Panc1 (cell line): ENCODE data around the gene DCTPP1. TPM values are rescaled to one million over a fixed set of nuclear protein-coding genes. Genes with fewer than 3 reads are reported as not detected.

ENCODE experiments used
- ATAC-seq: fragments of 200-7000 bp; cut with Tn5 transposase; 2 replicates; pipeline ENCODE4 v1.9.1; 2020; ENCODE audit warnings: mild to moderate bottlenecking, moderate library complexity
- BruUV-seq: library from RNA; stranded (reverse); fragments of 400-500 nt; replicated peaks from 2 replicates; lab custom pipeline; 2021; lab: Mats Ljungman, UMichigan
- CTCF ChIA-PET: fragments of 300-600 bp; sonication (Branson Sonifier 250); formaldehyde crosslinking; loops from one replicate; lab custom pipeline; 2022; ENCODE audit warnings: antibody characterized with exemption; lab: Charles Lee
- POLR2A ChIA-PET: fragments of 300-600 bp; sonication (Branson Sonifier 250); formaldehyde crosslinking; loops from one replicate; lab custom pipeline; 2022; ENCODE audit warnings: antibody characterized with exemption; lab: Charles Lee
- DNase-seq: peaks from one replicate; pipeline ENCODE4 v3.0.0-alpha.2; 2010; ENCODE audit warnings: low read depth, low spot score
- H3K27ac ChIP-seq: 2 replicates; pipeline ENCODE4 v1.5.1; 2011; ENCODE audit warnings: mild to moderate bottlenecking, low read length, inconsistent platforms
- H3K27me3 ChIP-seq: fragments of 200-500 bp; sonication (Bioruptor generic); 2 replicates; pipeline ENCODE4 v1.6.0; 2014; ENCODE audit warnings: low read length, inconsistent platforms; ENCODE audit not compliant: control insufficient read depth, insufficient read depth
- H3K36me3 ChIP-seq: fragments of 200-500 bp; sonication (Bioruptor generic); 2 replicates; pipeline ENCODE4 v1.5.1; 2014; ENCODE audit warnings: inconsistent platforms, mild to moderate bottlenecking, low read length, moderate library complexity; ENCODE audit not compliant: control insufficient read depth, insufficient read depth
- H3K4me1 ChIP-seq: 2 replicates; pipeline ENCODE4 v1.5.1; 2011; ENCODE audit warnings: inconsistent platforms, mild to moderate bottlenecking, low read length, moderate library complexity; ENCODE audit not compliant: control insufficient read depth, insufficient read depth
- H3K4me3 ChIP-seq, 2 experiments: 2 replicates each; pipeline ENCODE4 v1.5.1; 2011 to 2012; ENCODE audit warnings: low read depth in 2 of 2, low read length in 2 of 2, mild to moderate bottlenecking in 2 of 2, inconsistent platforms in 1 of 2, moderate library complexity in 1 of 2
- H3K9me3 ChIP-seq: fragments of 200-500 bp; sonication (Bioruptor generic); 2 replicates; pipeline ENCODE4 v1.5.1; 2014; ENCODE audit warnings: low read depth, mild to moderate bottlenecking, inconsistent platforms, low read length, moderate library complexity; ENCODE audit not compliant: control insufficient read depth, insufficient read depth
- POLR2AphosphoS5 ChIP-seq: IDR thresholded peaks from 2 replicates; pipeline ENCODE4 v1.6.1; 2012; ENCODE audit warnings: mild to moderate bottlenecking, low read depth, low read length, moderate library complexity
- SIN3A ChIP-seq: IDR thresholded peaks from 2 replicates; pipeline ENCODE4 v1.6.1; 2012; ENCODE audit warnings: low read depth, mild to moderate bottlenecking, low read length, moderate library complexity, borderline replicate concordance; ENCODE audit not compliant: insufficient read depth
- TCF7L2 ChIP-seq: IDR thresholded peaks from 2 replicates; pipeline ENCODE4 v1.6.1; 2011; ENCODE audit warnings: mild to moderate bottlenecking, low read depth, low read length, inconsistent platforms
- in situ Hi-C: cut with HindIII; loops from 2 replicates; pipeline ENCODE4 v1.10.0; 2016; ENCODE audit warnings: low sequenced_read_pairs, low pct_unique_long_range_greater_than_20kb
- intact Hi-C: fragments of 100-400 bp; cut with micrococcal nuclease; formaldehyde crosslinking; loops from one replicate; pipeline ENCODE4 v1.10.0; 2022; ENCODE audit not compliant: unreplicated experiment
- total RNA-seq: library from RNA; stranded (reverse); gene quantifications from one replicate; pipeline ENCODE4 v1.2.1, GENCODE V29; 2021; ENCODE audit not compliant: unreplicated experiment
- TF ChIP-seq, protein P1 (sequence below), 2 experiments: IDR thresholded peaks; 2 replicates each; pipeline ENCODE4 v1.6.1; 2011 to 2012; ENCODE audit warnings: low read depth in 2 of 2, control low read depth in 1 of 2, low read length in 1 of 2, mild to moderate bottlenecking in 1 of 2, moderate library complexity in 1 of 2; ENCODE audit not compliant: insufficient read depth in 1 of 2
- TF ChIP-seq, protein P2 (sequence below): fragments of 450-650 bp; IDR thresholded peaks from 2 replicates; pipeline ENCODE4 v1.5.1; 2017; ENCODE audit warnings: mild to moderate bottlenecking

Gene DCTPP1
- total RNA-seq, 1 experiment from 2014 or later, result 120 TPM

DNA sequence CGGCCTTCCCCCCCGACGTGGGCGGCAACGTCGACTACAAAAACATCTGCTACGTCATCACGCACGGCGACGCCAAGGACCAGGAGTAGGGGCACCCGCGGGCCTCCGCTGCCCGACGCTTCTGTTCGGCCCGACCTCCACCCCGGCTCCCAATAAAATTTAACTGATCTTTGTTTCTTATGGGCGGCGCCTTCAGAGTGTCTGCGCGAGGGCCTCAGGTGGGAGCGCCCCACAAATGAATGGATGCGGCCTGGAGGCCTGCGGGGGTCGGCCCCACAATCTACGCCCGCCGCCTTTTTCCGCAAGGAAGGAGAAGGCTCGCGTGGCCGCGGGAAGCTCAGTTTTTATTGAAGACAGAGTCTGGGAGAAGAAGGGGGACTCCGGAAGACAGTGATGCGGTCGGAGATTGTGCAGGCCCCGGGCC lies 52.0 kb downstream of the DCTPP1 start:
- ChIA-PET POLR2A (interaction anchor here (0.6 to 0.7 kb wide), 4 partner anchors 8 to 259 kb away, joined by 3 to 7 read pairs (median 4); no protein-coding TSS in a partner anchor), CTCF (interaction anchor here (0.8 kb wide), 1 partner anchor 29 kb away, joined by 4 read pairs; no protein-coding TSS in a partner anchor)
- TF ChIP-seq, protein P1, sequence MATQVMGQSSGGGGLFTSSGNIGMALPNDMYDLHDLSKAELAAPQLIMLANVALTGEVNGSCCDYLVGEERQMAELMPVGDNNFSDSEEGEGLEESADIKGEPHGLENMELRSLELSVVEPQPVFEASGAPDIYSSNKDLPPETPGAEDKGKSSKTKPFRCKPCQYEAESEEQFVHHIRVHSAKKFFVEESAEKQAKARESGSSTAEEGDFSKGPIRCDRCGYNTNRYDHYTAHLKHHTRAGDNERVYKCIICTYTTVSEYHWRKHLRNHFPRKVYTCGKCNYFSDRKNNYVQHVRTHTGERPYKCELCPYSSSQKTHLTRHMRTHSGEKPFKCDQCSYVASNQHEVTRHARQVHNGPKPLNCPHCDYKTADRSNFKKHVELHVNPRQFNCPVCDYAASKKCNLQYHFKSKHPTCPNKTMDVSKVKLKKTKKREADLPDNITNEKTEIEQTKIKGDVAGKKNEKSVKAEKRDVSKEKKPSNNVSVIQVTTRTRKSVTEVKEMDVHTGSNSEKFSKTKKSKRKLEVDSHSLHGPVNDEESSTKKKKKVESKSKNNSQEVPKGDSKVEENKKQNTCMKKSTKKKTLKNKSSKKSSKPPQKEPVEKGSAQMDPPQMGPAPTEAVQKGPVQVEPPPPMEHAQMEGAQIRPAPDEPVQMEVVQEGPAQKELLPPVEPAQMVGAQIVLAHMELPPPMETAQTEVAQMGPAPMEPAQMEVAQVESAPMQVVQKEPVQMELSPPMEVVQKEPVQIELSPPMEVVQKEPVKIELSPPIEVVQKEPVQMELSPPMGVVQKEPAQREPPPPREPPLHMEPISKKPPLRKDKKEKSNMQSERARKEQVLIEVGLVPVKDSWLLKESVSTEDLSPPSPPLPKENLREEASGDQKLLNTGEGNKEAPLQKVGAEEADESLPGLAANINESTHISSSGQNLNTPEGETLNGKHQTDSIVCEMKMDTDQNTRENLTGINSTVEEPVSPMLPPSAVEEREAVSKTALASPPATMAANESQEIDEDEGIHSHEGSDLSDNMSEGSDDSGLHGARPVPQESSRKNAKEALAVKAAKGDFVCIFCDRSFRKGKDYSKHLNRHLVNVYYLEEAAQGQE (IDR thresholded peaks at IDR 0.05; ENCODE audit: insufficient read depth in 1 of 2, low read depth in 2 of 2, low read length in 1 of 2), result no peak
- TF ChIP-seq, protein P2, sequence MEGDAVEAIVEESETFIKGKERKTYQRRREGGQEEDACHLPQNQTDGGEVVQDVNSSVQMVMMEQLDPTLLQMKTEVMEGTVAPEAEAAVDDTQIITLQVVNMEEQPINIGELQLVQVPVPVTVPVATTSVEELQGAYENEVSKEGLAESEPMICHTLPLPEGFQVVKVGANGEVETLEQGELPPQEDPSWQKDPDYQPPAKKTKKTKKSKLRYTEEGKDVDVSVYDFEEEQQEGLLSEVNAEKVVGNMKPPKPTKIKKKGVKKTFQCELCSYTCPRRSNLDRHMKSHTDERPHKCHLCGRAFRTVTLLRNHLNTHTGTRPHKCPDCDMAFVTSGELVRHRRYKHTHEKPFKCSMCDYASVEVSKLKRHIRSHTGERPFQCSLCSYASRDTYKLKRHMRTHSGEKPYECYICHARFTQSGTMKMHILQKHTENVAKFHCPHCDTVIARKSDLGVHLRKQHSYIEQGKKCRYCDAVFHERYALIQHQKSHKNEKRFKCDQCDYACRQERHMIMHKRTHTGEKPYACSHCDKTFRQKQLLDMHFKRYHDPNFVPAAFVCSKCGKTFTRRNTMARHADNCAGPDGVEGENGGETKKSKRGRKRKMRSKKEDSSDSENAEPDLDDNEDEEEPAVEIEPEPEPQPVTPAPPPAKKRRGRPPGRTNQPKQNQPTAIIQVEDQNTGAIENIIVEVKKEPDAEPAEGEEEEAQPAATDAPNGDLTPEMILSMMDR, result no peak
- TF ChIP-seq POLR2AphosphoS5 (peak; percentile 46), TCF7L2 (peak; percentile 61), SIN3A (no peak)
- BruUV-seq, result no TSS peak
- Histone ChIP-seq H3K4me3 (peak overlapping the region; percentile 89 to 96), H3K27ac (peak overlapping the region; percentile 87), H3K4me1 (peaks cover 7% of the 10 kb centered on the region), H3K27me3 (no peaks in the 10 kb centered on the region), H3K9me3 (no peaks in the 10 kb centered on the region), H3K36me3 (no peaks in the 10 kb centered on the region; the same call in 1 of the 2 replicates)
- peak; percentile 83 for ATAC-seq
- no peak for DNase-seq
- in situ Hi-C loops (no loop called here), intact Hi-C loops (no loop called here)

DNA sequence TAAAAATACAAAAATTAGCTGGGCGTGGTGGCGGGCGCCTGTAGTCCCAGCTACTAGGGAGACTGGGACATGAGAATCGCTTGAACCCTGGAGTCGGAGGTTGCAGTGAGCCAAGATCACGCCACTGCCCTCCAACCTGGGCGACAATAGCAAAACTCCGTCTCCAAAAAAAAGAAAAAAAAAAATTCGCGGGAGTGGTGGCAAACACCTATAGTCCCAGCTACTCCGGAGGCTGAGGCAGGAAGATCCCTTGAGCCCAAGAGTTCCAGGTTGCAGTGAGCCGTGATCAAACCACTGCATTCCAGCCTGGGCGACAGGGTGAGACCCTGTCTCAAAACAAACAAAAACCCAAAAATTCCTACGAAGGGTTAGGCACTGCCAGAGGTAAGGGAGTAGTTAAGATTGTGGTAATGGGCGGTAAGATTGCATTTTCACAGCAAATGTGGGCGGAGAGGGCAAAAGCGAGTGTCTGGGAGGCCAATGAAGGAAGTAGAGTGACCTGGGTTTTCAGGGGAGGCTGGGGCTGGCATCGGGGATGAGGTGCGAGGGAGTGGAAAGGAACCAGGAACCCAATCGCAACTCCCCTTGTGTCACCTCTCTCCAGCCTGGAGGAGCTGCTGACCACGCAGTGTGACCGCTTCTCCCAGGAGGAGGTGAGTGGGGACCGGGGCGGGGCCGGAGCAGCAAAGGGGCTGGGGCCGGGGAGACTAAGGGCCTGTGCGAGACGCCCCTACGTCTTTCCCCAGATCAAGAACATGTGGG lies 52.6 kb downstream of the DCTPP1 start:
- Histone ChIP-seq H3K27ac (peak overlapping the region; percentile 87), H3K4me3 (peak overlapping the region; percentile 89 to 96), H3K27me3 (no peaks in the 10 kb centered on the region), H3K4me1 (peaks cover 7% of the 10 kb centered on the region), H3K36me3 (no peaks in the 10 kb centered on the region; the same call in 1 of the 2 replicates), H3K9me3 (no peaks in the 10 kb centered on the region)
- intact Hi-C loops, result no loop called here
- ChIA-PET CTCF (no interaction called here), POLR2A (interaction anchor here (0.6 kb wide), 1 partner anchor 21 kb away, joined by 13 read pairs; no protein-coding TSS in a partner anchor)
- DNase-seq (no peak), ATAC-seq (no peak)
- BruUV-seq, result TSS peak; percentile 49
- in situ Hi-C loops, result no loop called here
- TF ChIP-seq, protein P1 (IDR thresholded peaks at IDR 0.05; ENCODE audit: insufficient read depth in 1 of 2, low read depth in 2 of 2, low read length in 1 of 2), result no peak
- TF ChIP-seq TCF7L2, result no peak
- TF ChIP-seq, protein P2, result no peak
- TF ChIP-seq POLR2AphosphoS5, result no peak
- no peak for TF ChIP-seq SIN3A
